ENCODE data around the gene FNBP1L. TPM values are rescaled to one million over a fixed set of nuclear protein-coding genes. Genes with fewer than 3 reads are reported as not detected.

FNBP1L gene
- total and polyA plus RNA-seq, 10 of the 15 experiments (the other 5 are each of a cell fraction or from before 2014, with no cell fraction given), result 0.02 to 0.12 (median 0.07) TPM; not detected in 4

GRCh38 chr1:93554883-93555872, 107.3 kb downstream of the FNBP1L start:
- BruUV-seq (replicated peaks), result no TSS peak
- POLR2A ChIA-PET, result interaction anchor here (0.6 kb wide), 1 partner anchor 35 kb away, joined by 4 read pairs; no protein-coding TSS in a partner anchor
- no peak for FAIRE-seq

More at GRCh38 chr1:93554883-93555872, 107.3 kb downstream of the FNBP1L start:
- ATAC-seq (no peak), DNase-seq (ENCODE audit: low read depth, low spot score) (no peak)
- Histone ChIP-seq H3K27ac (ENCODE audit: control insufficient read depth, insufficient read depth) (no peak overlapping the region), H2AFZ (ENCODE audit: control insufficient read depth, low read depth, low read length) (no peak overlapping the region), H4K20me1 (ENCODE audit: control insufficient read depth, insufficient read depth) (no peaks in the 10 kb centered on the region), H3K79me2 (ENCODE audit: control insufficient read depth, insufficient read depth, low read length) (no peaks in the 10 kb centered on the region), H3K9me3 (replicated peaks; ENCODE audit: control insufficient read depth, insufficient read depth, low read length) (no peaks in the 10 kb centered on the region), H3K4me1 (ENCODE audit: control insufficient read depth, insufficient read depth, low read length) (no peaks in the 10 kb centered on the region), H3K4me2 (ENCODE audit: control insufficient read depth, insufficient read depth) (no peak overlapping the region), H3K36me3 (ENCODE audit: control insufficient read depth in 2 of 2, insufficient read depth in 2 of 2, low read length in 1 of 2) (no peaks in the 10 kb centered on the region), H3K27me3 (replicated peaks in 1 of 2; ENCODE audit: control insufficient read depth in 2 of 2, insufficient read depth in 2 of 2, low read length in 1 of 2) (no peaks in the 10 kb centered on the region; a peak in 2 of 4 replicates), H3K9ac (ENCODE audit: control insufficient read depth, insufficient read depth, low read length) (no peak overlapping the region), H3K4me3 (no peak overlapping the region)
- ChIA-PET SMC1A (ENCODE audit: uncharacterized antibody, unreplicated experiment) (interaction anchor here (1.1 to 2.8 kb wide), 2 partner anchors 9 to 260 kb away, joined by 3 to 12 read pairs; no protein-coding TSS in a partner anchor), CTCF (interaction anchor here (1.1 kb wide), 3 partner anchors 10 to 251 kb away, joined by 3 read pairs; no protein-coding TSS in a partner anchor), RAD21 (ENCODE audit: unreplicated experiment) (interaction anchor here (0.7 kb wide), 1 partner anchor 8 kb away, joined by 3 read pairs; no protein-coding TSS in a partner anchor)
- intact Hi-C loops (cut with micrococcal nuclease; ENCODE audit: unreplicated experiment) (no loop called here), in situ Hi-C loops (cut with MboI) (no loop called here)
- no peak for TF ChIP-seq PAX8 (IDR thresholded peaks at IDR 0.05)
- no peak for TF ChIP-seq MYB (IDR thresholded peaks at IDR 0.05; ENCODE audit: borderline replicate concordance, low read depth, low read length)
- no peak for TF ChIP-seq RAD51 (IDR thresholded peaks at IDR 0.05)
- no peak for TF ChIP-seq NFXL1 (IDR thresholded peaks at IDR 0.05; ENCODE audit: borderline replicate concordance)
- TF ChIP-seq FOS (IDR thresholded peaks at IDR 0.05; ENCODE audit: borderline replicate concordance, extremely low read depth, insufficient read length), result no peak
- TF ChIP-seq CBX5 (IDR thresholded peaks at IDR 0.05; ENCODE audit: low read depth), result no peak
- no peak for TF ChIP-seq PAX5 (IDR thresholded peaks at IDR 0.05; ENCODE audit: borderline replicate concordance, low read depth, low read length)
- no peak for TF ChIP-seq KAT2A (conservative IDR thresholded peaks at IDR 0.05; ENCODE audit: control insufficient read depth, low read depth, low read length)
- no peak for TF ChIP-seq PRDM15 (CRISPR knock-in tag; IDR thresholded peaks at IDR 0.05)
- TF ChIP-seq RCOR1 (conservative IDR thresholded peaks at IDR 0.05; ENCODE audit: low read depth, low read length), result no peak
- WGBS (ENCODE audit: insufficient coverage, insufficient replicate concordance, low lambda C conversion rate, missing lambda C conversion rate), result 43% methylated on average over 7 of the region's 7 CpGs

Measured in GM12878 (cell line).